ENCODE data around the gene RFX4.

DNA sequence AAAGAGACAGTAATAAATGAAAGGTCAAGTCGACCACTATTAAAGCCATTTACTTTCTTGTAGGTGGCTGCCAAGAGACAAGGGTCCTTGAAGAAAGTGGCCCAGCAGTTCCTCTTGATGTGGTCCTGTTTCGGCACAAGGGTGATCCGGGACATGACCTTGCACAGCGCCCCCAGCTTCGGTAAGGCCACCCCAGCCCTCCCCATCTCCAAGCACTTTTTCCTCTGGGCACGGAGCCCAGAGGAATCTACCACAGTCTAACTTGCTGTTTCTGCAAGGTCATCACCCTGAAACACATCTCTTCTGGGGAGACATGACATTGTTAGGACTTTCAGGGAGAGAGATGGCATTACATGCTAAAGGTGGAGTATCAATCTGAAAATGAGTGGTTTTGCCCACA lies 137.9 kb downstream of the RFX4 start:
- TF ChIP-seq, protein P1, sequence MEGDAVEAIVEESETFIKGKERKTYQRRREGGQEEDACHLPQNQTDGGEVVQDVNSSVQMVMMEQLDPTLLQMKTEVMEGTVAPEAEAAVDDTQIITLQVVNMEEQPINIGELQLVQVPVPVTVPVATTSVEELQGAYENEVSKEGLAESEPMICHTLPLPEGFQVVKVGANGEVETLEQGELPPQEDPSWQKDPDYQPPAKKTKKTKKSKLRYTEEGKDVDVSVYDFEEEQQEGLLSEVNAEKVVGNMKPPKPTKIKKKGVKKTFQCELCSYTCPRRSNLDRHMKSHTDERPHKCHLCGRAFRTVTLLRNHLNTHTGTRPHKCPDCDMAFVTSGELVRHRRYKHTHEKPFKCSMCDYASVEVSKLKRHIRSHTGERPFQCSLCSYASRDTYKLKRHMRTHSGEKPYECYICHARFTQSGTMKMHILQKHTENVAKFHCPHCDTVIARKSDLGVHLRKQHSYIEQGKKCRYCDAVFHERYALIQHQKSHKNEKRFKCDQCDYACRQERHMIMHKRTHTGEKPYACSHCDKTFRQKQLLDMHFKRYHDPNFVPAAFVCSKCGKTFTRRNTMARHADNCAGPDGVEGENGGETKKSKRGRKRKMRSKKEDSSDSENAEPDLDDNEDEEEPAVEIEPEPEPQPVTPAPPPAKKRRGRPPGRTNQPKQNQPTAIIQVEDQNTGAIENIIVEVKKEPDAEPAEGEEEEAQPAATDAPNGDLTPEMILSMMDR (IDR thresholded peaks at IDR 0.05): no peak
- TF ChIP-seq POLR2A (IDR thresholded peaks at IDR 0.05): no peak

Measured in esophagus squamous epithelium (tissue), 4 donors.